ENCODE results near the gene GUCY2C.

Gene GUCY2C

DNA sequence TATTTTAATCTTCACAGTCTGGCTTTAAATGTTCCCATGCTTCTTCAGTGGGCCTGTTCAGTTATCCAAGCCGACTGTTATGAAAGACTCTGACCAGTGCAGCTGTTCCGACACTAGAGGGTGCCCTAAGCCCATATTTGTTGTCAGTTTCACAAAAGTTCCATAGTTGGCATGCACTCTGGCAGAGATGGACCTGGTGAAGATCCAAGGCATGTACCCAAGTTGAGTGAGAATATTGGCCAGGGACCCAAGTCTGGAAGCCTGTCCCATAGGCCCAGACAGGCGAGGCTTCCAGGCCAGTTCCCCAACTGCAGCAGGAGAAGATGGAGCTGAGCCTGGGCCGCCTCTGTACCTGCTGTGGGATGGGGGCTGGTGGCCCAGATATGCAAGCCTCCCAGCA, 27.4 kb upstream of the GUCY2C start:
- H3K36me3 ChIP-seq (ENCODE audit: low read length): no peaks in the 10 kb centered on the region
- no peak overlapping the region for H3K9ac ChIP-seq (ENCODE audit: low read length)
- no peak overlapping the region for H3K4me2 ChIP-seq (ENCODE audit: low read depth, low read length, poor library complexity, severe bottlenecking)
- TF ChIP-seq CTCF (IDR thresholded peaks at IDR 0.05; ENCODE audit: insufficient read depth, low read length, poor library complexity, severe bottlenecking): peak; percentile 72
- TF ChIP-seq EZH2phosphoT487 (conservative IDR thresholded peaks at IDR 0.05; ENCODE audit: low read length): no peak
- no peaks in the 10 kb centered on the region for H4K20me1 ChIP-seq (ENCODE audit: low read depth, low read length)
- no peak overlapping the region for H2AFZ ChIP-seq (ENCODE audit: low read depth, low read length, severe bottlenecking)
- no peaks in the 10 kb centered on the region for H3K27me3 ChIP-seq (ENCODE audit: low read length)
- no peaks in the 10 kb centered on the region for H3K9me3 ChIP-seq (ENCODE audit: insufficient read depth, low read length)
- H3F3A ChIP-seq (ENCODE audit: insufficient read depth): no peaks in the 10 kb centered on the region
- no peaks in the 10 kb centered on the region for H3K9me2 ChIP-seq (replicated peaks; ENCODE audit: insufficient read depth, low read length)
- H3K4me3 ChIP-seq (ENCODE audit: insufficient read depth, low read length, poor library complexity, severe bottlenecking): no peak overlapping the region
- no peaks in the 10 kb centered on the region for H3K79me2 ChIP-seq (ENCODE audit: insufficient read depth, low read length)
- H3K27ac ChIP-seq (ENCODE audit: low read depth, low read length): no peak overlapping the region

- TF ChIP-seq EZH2phosphoT487 (conservative IDR thresholded peaks at IDR 0.05; ENCODE audit: low read length) (no peak), CTCF (IDR thresholded peaks at IDR 0.05; ENCODE audit: insufficient read depth, low read length, poor library complexity, severe bottlenecking) (peak; percentile 35)
- no peak overlapping the region for H3K4me3 ChIP-seq (ENCODE audit: insufficient read depth, low read length, poor library complexity, severe bottlenecking)
- no peaks in the 10 kb centered on the region for H4K20me1 ChIP-seq (ENCODE audit: low read depth, low read length)
- no peak overlapping the region for H3K4me2 ChIP-seq (ENCODE audit: low read depth, low read length, poor library complexity, severe bottlenecking)
- no peak overlapping the region for H2AFZ ChIP-seq (ENCODE audit: low read depth, low read length, severe bottlenecking)
- H3K27ac ChIP-seq (ENCODE audit: low read depth, low read length): no peak overlapping the region
- no peaks in the 10 kb centered on the region for H3K36me3 ChIP-seq (ENCODE audit: low read length)
- H3F3A ChIP-seq (ENCODE audit: insufficient read depth): no peaks in the 10 kb centered on the region
- H3K27me3 ChIP-seq (ENCODE audit: low read length): no peaks in the 10 kb centered on the region
- no peak overlapping the region for H3K9ac ChIP-seq (ENCODE audit: low read length)
- H3K79me2 ChIP-seq (ENCODE audit: insufficient read depth, low read length): no peaks in the 10 kb centered on the region
- no peaks in the 10 kb centered on the region for H3K9me2 ChIP-seq (replicated peaks; ENCODE audit: insufficient read depth, low read length)
- no peaks in the 10 kb centered on the region for H3K9me3 ChIP-seq (ENCODE audit: insufficient read depth, low read length)
Observed at GRCh38 chr12:14716848-14717444, 20.5 kb upstream of the GUCY2C start.

DNA sequence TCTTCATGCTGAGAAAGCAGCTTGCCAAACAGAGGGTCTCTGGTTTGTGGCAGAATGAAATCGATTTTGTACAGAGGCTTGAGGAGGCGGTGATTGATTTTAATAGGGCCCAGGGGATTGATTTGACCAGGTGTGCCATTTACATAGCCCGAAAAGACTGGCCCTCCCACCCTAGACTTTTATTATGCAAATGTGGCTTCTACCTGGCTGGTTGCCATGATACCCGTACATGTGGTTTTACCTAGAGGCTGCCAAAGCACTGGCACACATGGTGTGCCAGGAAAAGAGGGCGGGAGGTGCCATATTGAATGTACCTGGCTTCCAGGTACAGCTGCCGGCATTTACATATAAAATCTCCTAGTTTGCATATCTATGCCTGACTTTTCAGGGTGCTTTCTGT, 18.0 kb upstream of the GUCY2C start:
- H3K79me2 ChIP-seq (ENCODE audit: insufficient read depth, low read length): no peaks in the 10 kb centered on the region
- no peaks in the 10 kb centered on the region for H3K9me3 ChIP-seq (ENCODE audit: insufficient read depth, low read length)
- no peak overlapping the region for H3K4me3 ChIP-seq (ENCODE audit: insufficient read depth, low read length, poor library complexity, severe bottlenecking)
- H4K20me1 ChIP-seq (ENCODE audit: low read depth, low read length): no peaks in the 10 kb centered on the region
- no peak overlapping the region for H3K9ac ChIP-seq (ENCODE audit: low read length)
- H3K36me3 ChIP-seq (ENCODE audit: low read length): no peaks in the 10 kb centered on the region
- no peaks in the 10 kb centered on the region for H3K27me3 ChIP-seq (ENCODE audit: low read length)
- H3K4me2 ChIP-seq (ENCODE audit: low read depth, low read length, poor library complexity, severe bottlenecking): no peak overlapping the region
- no peak overlapping the region for H2AFZ ChIP-seq (ENCODE audit: low read depth, low read length, severe bottlenecking)
- H3F3A ChIP-seq (ENCODE audit: insufficient read depth): no peaks in the 10 kb centered on the region
- TF ChIP-seq CTCF (IDR thresholded peaks at IDR 0.05; ENCODE audit: insufficient read depth, low read length, poor library complexity, severe bottlenecking) (no peak), EZH2phosphoT487 (conservative IDR thresholded peaks at IDR 0.05; ENCODE audit: low read length) (no peak)
- H3K9me2 ChIP-seq (replicated peaks; ENCODE audit: insufficient read depth, low read length): no peaks in the 10 kb centered on the region
- no peak overlapping the region for H3K27ac ChIP-seq (ENCODE audit: low read depth, low read length)

Measured in SU-DHL-6 (cell line).